Activated CD8-positive, alpha-beta memory T cell treated with anti-CD3 and anti-CD28 coated beads, Interleukin-2, amount 50 U/mL, for 48 hours (primary cell): ENCODE data around the gene MRO.
"Not testable (repeated sequence)": the region's sequence is repeated elsewhere in the genome, so short reads cannot be mapped to it uniquely, and the experiment has no call there.

Experiments
- DNase-seq: peaks from one replicate; pipeline ENCODE4 v3.0.0-alpha.2; 2020

The MRO gene

GRCh38 chr18:50790948-50791347 is 28.9 kb downstream of the MRO start:
- DNase-seq: no peak

GRCh38 chr18:50790241-50790640 is 29.6 kb downstream of the MRO start:
- DNase-seq: no peak

DNA sequence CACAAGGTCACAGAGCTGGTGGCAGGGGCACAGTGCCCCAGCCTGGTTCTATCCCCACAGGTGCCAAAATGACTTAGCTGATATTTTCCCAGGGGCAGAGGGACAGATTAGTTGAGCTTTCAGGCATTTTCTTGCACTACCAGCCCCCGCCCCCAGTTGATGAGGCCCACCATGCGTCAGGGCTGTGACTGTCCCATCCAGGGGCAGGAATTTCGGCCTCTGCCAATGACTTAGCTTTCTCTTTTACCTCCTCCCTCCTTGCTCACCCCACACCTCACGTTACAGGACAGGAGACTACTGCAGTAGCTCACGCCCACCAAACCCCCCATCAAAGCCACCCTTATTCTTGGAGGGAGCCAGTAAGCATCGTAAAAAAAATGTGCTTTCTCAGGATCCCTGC is 31.5 kb downstream of the MRO start:
- DNase-seq: no peak

GRCh38 chr18:50786864-50787263 is 33.0 kb downstream of the MRO start:
- no peak for DNase-seq

DNA sequence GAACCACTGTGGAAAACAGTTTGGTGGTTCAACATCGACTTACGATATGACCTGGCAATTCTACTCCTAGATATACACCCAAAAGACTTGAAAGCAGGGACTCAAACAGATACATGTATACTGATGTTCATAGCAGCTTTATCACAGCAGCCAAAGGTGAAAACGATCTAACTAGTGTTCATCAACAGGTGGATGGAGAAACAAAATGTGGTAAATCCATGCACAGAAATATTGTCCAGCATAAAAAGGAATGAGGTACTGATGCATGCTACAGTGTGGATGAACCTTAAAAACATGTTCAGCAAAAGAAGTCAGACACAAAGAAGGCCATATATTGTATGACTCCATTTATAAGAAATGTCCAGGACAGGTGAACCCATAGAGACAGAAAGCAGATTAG is 36.3 kb downstream of the MRO start:
- no peak for DNase-seq

DNA sequence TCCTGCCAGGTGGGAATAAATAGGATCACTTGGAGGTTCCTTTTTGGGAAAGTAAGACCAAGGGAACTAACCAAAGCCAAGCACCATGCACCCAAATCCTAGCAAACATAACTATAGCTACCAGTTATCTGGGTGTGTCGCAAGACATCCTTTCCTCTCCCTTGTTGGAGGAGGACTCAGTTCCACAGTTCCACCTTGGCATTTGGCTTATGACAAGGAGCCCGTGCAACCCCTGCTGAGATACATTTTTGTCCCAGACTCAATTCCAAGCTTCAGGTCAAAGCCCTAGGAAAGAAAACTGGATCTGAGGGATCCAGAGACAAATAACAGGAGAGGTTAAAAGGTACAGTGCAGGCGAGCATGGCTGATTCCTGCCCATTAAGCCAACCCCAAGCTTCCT is 40.8 kb downstream of the MRO start:
- not testable (repeated sequence) for DNase-seq

DNA sequence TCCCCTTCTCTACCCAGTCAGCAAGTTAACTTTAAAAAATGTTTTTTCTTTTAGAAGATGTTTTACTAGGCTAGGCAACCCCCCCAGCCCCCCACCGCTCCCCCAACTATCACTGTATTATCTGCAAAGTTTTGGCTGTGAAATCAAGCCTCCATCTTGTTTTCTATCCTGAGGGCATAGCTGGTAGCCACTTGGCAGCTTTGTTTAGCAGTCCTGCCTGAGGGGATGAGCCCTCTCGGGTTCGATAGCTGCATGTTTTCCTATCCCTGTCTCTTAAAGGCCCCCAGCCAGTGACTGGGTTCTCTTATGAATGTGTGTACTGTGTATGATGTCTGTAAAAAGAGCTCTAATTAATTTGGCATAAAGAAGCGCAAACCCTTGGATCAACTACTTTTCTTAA is 43.4 kb downstream of the MRO start:
- DNase-seq: no peak

GRCh38 chr18:50775726-50776125 is 44.1 kb downstream of the MRO start:
- DNase-seq: no peak

DNA sequence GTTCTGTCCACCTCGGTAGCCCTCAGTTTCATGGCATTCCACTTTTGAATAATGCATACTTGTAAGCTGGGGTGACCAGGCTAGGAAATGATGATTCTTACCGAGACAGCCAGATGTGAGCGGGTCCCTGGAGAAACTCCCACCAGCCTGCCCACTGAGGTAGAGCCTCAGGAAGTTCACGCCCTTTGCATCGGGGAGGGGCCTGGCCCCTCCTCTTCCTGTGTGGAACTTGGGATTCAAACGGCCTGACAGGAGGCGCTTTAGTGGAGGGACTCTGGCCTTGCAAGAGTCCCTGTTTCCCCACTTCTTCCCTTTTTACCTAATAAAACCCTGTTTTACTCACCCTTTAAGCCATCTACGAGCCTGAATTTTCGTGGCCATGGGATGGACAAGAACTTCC is 44.6 kb downstream of the MRO start:
- DNase-seq: no peak

DNA sequence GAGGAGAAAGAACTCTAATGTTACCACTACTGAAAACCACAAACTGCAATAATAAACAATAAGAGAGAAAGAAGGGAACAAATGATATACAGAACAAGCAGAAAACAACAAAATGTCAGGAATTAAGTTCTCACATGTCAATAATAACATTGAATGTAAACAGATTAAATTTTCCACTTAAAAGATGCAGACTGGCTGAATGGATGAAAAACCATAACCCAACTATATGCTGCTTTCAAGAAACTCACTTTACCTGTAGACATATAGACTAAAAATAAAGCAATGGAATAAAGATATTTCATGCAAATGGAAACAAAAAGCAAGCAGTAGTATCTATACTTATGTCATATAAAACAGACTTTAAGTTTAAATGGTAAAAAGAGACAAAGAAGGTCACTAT is 50.4 kb downstream of the MRO start:
- DNase-seq: no peak

DNA sequence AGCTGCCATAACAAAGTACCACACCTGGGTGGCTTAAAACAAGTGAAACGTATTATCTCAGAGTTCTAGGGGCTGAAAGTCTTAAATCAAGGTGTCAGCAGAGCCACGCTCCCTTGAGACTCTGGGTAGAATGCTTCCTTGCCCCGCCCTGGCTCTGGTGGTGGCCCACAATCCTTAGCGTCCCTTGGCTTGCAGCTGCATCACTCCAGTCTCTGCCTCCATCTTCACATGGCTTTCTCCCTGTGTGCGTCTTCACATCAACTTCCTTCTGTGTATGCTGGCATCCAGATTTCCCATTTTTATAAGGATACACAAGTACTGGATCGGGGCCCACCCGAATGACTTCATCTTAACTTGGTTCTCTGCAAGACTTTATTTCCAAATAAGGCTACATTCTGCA is 62.5 kb downstream of the MRO start:
- DNase-seq: no peak

- no peak for DNase-seq
Observed at GRCh38 chr18:50754297-50754696, 65.5 kb downstream of the MRO start.

DNA sequence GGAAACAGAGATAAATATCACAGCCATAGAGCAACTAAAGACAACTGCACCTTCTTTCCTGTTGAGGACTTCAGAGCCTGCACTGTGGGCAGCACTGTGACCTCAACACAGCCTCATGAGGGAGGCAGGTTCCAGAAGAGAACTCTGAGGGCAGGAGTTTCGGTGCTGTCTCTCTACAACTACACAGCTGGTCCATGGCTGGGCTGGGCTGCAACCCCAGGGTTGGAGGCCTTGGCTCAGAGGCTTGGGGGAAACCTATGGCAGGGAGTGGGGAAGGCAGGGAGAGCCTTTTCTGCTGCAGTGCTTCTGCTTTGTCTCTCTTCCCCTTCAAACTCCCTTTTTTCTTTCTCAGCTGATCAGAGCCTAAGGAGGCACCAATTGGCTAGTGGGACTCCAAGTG is 66.5 kb downstream of the MRO start:
- DNase-seq: peak; percentile 20

DNA sequence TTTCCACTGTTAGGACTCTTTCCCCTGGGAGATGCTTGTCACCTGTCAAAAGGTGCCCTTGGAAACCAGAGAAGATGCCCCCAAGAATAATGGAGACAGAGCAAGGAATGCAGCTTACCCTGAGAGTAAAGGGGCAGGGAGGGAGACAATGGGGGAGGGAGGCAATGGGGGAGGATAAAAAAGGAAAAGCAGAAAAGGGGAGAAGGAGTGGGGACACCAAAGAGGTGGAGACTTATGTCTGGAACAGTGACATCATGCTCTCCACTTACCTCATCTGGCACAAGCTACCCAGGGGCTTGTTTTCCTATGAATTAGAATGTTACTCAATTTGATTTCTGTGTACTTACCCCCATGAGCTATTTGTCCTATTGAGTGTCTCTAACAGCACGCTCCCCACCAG is 67.9 kb downstream of the MRO start:
- no peak for DNase-seq

- DNase-seq: peak; percentile 18
Observed at GRCh38 chr18:50751490-50751889, 68.3 kb downstream of the MRO start.

DNA sequence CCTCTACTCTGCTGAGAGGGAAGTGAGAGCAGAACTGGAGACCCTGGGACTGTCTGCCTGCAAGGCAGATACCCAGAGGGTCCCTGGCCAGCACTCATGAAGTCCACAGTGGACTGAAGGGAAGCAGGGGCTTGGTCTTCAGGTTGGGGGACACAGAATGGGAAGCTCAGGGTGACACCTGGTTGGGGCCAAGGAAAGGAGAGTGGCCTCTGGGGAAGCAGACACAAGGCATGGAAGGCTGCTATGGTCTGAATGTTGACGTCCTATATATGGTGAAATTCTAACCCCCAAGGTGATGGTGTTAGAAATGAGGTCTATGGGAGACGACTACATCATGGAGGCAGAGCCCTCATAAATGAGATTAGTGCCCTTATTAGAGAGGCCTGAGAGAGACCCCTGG is 69.3 kb downstream of the MRO start:
- DNase-seq: peak; percentile 30

DNA sequence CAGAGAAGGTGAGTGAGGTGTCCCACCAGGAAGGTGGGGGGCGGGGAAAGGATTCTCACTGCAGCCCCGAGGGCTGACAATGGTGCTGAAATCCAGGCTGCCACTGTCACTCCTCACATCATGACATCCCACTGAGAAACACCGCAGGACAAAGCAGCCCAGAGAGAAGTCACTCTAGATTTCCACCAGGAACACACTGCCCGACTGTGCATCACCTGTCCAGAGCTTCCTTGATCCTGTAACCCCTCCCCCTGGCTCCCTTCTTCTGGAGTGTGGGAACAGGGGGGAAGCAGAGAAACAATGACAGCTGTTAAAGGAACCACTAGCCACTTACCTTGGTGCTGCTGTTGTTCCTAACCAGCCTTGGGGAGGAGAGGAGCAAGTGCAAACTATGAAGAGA is 69.9 kb downstream of the MRO start:
- DNase-seq: peak; percentile 1

GRCh38 chr18:50749421-50749820 is 70.4 kb downstream of the MRO start:
- peak; percentile 4 for DNase-seq

DNA sequence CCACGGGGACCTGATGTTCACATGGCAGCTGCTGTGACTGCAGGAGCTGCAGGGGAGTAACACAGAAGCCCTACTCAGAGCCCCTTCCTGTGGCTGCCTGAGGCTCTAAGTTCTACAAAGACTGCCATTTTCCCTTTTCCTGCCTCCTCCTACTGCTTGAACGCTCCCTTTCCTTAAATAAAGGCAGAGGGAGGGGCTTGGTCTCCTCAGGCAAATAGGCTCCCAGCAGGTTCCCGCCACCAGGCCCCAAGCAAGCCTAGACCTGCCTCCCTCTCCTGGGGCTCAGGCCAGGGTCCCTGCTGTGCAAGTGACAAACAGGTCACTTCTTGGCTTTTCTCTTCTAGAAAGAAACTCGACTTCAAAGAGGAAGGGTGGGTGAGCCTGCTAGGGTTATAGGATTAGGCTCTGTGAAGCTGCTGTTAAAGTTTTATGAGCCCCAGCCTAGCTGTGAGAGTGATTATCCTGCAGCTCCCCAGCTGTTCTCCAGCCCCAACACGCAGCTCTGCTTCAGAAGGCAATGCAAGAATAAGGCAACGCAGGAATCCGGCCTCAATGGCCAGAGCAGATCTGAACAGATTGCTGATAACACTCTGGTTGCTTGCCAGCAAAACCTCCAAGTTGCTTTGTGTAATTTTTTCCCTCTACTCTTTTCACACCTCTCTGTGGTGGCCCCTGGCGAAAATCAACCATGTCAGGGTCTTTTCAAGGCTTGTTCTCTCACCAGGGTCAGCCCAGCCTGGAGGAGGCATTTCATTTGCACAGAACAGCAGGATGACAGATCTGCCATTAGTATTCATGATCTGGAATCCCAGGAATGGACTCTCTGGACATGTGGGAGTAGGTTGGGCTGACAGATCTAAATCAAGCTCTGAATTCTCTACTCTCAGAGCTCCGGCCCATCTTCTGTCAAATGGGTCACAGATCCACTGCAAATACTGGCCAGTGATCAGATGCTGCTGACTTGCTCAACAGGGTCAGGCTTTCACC is 71.3 kb downstream of the MRO start:
- DNase-seq: peak; percentile 13

DNA sequence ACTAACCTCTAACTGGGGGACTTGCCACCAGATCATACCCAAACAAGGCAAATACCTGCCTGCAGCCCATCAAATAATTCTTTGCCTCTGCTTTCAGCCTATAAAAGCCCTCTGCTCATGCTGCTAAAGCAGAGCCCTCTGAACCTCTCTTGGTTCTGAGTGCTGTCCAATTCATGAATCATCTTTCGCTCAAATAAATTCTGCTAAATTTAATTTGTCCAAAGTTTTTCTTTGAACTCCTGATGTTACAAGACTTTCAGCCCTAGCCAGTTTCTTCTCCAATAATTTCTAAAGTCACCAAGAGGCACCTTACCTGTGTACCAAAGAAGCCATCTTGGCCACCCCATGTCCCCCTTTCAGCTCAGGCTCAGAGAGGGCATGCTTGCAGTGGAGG is 72.0 kb downstream of the MRO start:
- peak; percentile 15 for DNase-seq

DNA sequence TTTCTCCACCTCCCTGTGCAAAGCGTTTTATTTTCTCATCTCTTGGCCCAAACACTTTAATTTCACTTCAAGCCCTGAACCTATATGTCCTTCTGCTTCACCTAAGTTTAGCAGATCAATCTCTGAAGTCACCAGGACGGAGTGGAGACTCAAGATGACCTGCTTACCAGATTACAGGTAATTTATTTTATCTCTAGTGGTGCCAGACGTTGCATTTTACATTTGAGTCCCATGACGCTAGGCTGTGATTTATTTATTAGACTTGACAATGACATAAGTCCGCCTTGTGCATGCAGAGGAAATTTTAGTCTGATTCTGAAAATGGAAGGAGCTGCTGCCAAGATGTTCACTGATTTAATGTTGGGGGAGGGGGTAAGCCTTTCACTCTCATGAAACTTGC is 73.9 kb downstream of the MRO start:
- no peak for DNase-seq
